ENCODE results near the gene GABRD. TPM values are rescaled to one million over a fixed set of nuclear protein-coding genes. Genes with fewer than 3 reads are reported as not detected.

Gene GABRD
- total RNA-seq, 3 donors from 2014 or later (not counting 1 experiment from before 2014, with no cell fraction given): 0.19 to 0.33 TPM; not detected in 1

Other genes with a start within 250 kb of the GABRD start
- 100 to 1,000 TPM in 2 of 3 donors, 10 to 100 TPM in 1; 97.7 to 117 (median 112) TPM for gene NADK, start 240.9 kb upstream of the GABRD start, total RNA-seq
- gene GNB1, start 128.3 kb upstream of the GABRD start, total RNA-seq: 100 to 1,000 TPM; 285 to 304 (median 289) TPM
- 1 to 10 TPM; 2.1 to 3.9 (median 2.9) TPM for gene CALML6, start 104.1 kb upstream of the GABRD start, total RNA-seq
- under 1 TPM in 1 of 3 donors, not detected in 2; 0.41 TPM for gene TMEM52, start 100.1 kb upstream of the GABRD start, total RNA-seq
- gene CFAP74, start 15.6 kb upstream of the GABRD start, total RNA-seq: not detected
- gene PRKCZ, start 31.1 kb downstream of the GABRD start, total RNA-seq: 10 to 100 TPM; 25.1 to 37.1 (median 30.5) TPM
- gene FAAP20, start 175.4 kb downstream of the GABRD start, total RNA-seq: 10 to 100 TPM; 40.3 to 53.0 (median 43.3) TPM
- gene SKI, start 209.0 kb downstream of the GABRD start, total RNA-seq: 100 to 1,000 TPM in 2 of 3 donors, 10 to 100 TPM in 1; 96.9 to 145 (median 140) TPM

Measured in natural killer cell (primary cell).